IMR-90 (cell line): ENCODE results near the gene WEE2. TPM values are rescaled to one million over a fixed set of nuclear protein-coding genes. Genes with fewer than 3 reads are reported as not detected.

ENCODE experiments used
- ATAC-seq: fragments of 200-7000 bp; cut with Tn5 transposase; 2 replicates; pipeline ENCODE4 v1.9.1; 2020; ENCODE audit warnings: low read depth, mild to moderate bottlenecking, moderate library complexity
- BruUV-seq: library from RNA; stranded (reverse); fragments of 400-500 nt; replicated peaks from 2 replicates; lab custom pipeline; 2021; lab: Mats Ljungman, UMichigan
- CTCF ChIA-PET: fragments of 300-600 bp; formaldehyde crosslinking; extraction: SDS; loops from one replicate; lab custom pipeline; 2021; ENCODE audit warnings: antibody characterized with exemption; lab: Yijun Ruan, JAX
- POLR2A ChIA-PET: fragments of 300-600 bp; sonication (Branson Sonifier 250); formaldehyde crosslinking; loops from one replicate; lab custom pipeline; 2022; ENCODE audit warnings: antibody characterized with exemption; ENCODE audit not compliant: unreplicated experiment; lab: Charles Lee
- DNase-seq: peaks from one replicate; pipeline ENCODE4 v3.0.0; 2013
- H2AFZ ChIP-seq: replicated peaks from 2 replicates; pipeline ENCODE3; 2013; ENCODE audit warnings: low read length, mild to moderate bottlenecking; ENCODE audit not compliant: poor library complexity
- H2AK5ac ChIP-seq: 2 replicates; pipeline ENCODE4 v1.6.1; 2013; ENCODE audit warnings: low read depth, low read length, inconsistent platforms
- H2AK9ac ChIP-seq: replicated peaks from 2 replicates; pipeline ENCODE3; 2013; ENCODE audit warnings: mild to moderate bottlenecking, low read depth, low read length, moderate library complexity; ENCODE audit not compliant: poor library complexity
- H2BK120ac ChIP-seq: 2 replicates; pipeline ENCODE4 v1.6.1; 2013; ENCODE audit warnings: low read depth, low read length, inconsistent platforms
- H2BK15ac ChIP-seq: 3 replicates; pipeline ENCODE4 v1.6.1; 2013; ENCODE audit warnings: low read depth, low read length, inconsistent platforms
- H2BK20ac ChIP-seq: 2 replicates; pipeline ENCODE4 v1.6.1; 2013; ENCODE audit warnings: low read depth, mild to moderate bottlenecking, inconsistent platforms, low read length, moderate library complexity
- H2BK5ac ChIP-seq: 2 replicates; pipeline ENCODE4 v1.6.1; 2013; ENCODE audit warnings: mild to moderate bottlenecking, low read depth, low read length, inconsistent platforms; ENCODE audit not compliant: poor library complexity, severe bottlenecking
- H3K14ac ChIP-seq: replicated peaks from 2 replicates; pipeline ENCODE4 v1.6.1; 2013; ENCODE audit warnings: low read depth, low read length, inconsistent platforms
- H3K18ac ChIP-seq: 2 replicates; pipeline ENCODE4 v1.6.1; 2013; ENCODE audit warnings: low read depth, low read length, control low read depth
- H3K23ac ChIP-seq: 2 replicates; pipeline ENCODE4 v1.6.1; 2013; ENCODE audit warnings: low read depth, low read length, inconsistent platforms
- H3K27ac ChIP-seq: 2 replicates; pipeline ENCODE4 v1.5.1; 2013; ENCODE audit warnings: mild to moderate bottlenecking, control low read depth, low read length; ENCODE audit not compliant: insufficient read depth
- H3K27me3 ChIP-seq: 2 replicates; pipeline ENCODE4 v1.6.1; 2013; ENCODE audit warnings: low read length; ENCODE audit not compliant: control insufficient read depth, insufficient read depth
- H3K36me3 ChIP-seq: 2 replicates; pipeline ENCODE4 v1.6.1; 2013; ENCODE audit warnings: low read length, mixed read lengths; ENCODE audit not compliant: control insufficient read depth, insufficient read depth
- H3K4ac ChIP-seq: 2 replicates; pipeline ENCODE4 v1.6.1; 2013; ENCODE audit warnings: low read depth, low read length, inconsistent platforms
- H3K4me1 ChIP-seq: 2 replicates; pipeline ENCODE4 v1.6.1; 2013; ENCODE audit warnings: low read length, mixed read lengths; ENCODE audit not compliant: control insufficient read depth, insufficient read depth
- H3K4me2 ChIP-seq: 2 replicates; pipeline ENCODE4 v1.6.1; 2013; ENCODE audit warnings: low read depth, mild to moderate bottlenecking, control low read depth, low read length, moderate library complexity
- H3K4me3 ChIP-seq: 2 replicates; pipeline ENCODE4 v1.5.1; 2013; ENCODE audit warnings: low read depth, mild to moderate bottlenecking, control low read depth, low read length, moderate library complexity; ENCODE audit not compliant: insufficient read depth
- H3K56ac ChIP-seq: 2 replicates; pipeline ENCODE4 v1.6.1; 2013; ENCODE audit warnings: low read length, inconsistent platforms; ENCODE audit not compliant: insufficient read depth; ENCODE audit errors: extremely low read depth
- H3K79me1 ChIP-seq, 2 experiments: 2 replicates each; pipeline ENCODE4 v1.6.1; 2013; ENCODE audit warnings: low read length in 2 of 2, inconsistent platforms in 1 of 2, low read depth in 1 of 2
- H3K9ac ChIP-seq: 2 replicates; pipeline ENCODE4 v1.6.1; 2013; ENCODE audit warnings: low read depth, low read length, control low read depth
- H3K9me1 ChIP-seq: 2 replicates; pipeline ENCODE4 v1.6.1; 2013; ENCODE audit warnings: low read length, inconsistent platforms; ENCODE audit not compliant: insufficient read depth
- H3K9me3 ChIP-seq: 2 replicates; pipeline ENCODE4 v1.6.1; 2013; ENCODE audit warnings: low read length; ENCODE audit not compliant: control insufficient read depth, insufficient read depth
- H4K20me1 ChIP-seq: 2 replicates; pipeline ENCODE4 v1.6.1; 2013; ENCODE audit warnings: low read length, inconsistent platforms; ENCODE audit not compliant: insufficient read depth
- H4K5ac ChIP-seq: 2 replicates; pipeline ENCODE4 v1.6.1; 2013; ENCODE audit warnings: mild to moderate bottlenecking, low read depth, low read length, control low read depth
- H4K8ac ChIP-seq, 2 experiments: 2 replicates each; pipeline ENCODE4 v1.6.1; 2013; ENCODE audit warnings: low read depth in 2 of 2, low read length in 2 of 2, control low read depth in 1 of 2, inconsistent platforms in 1 of 2
- H4K91ac ChIP-seq: 2 replicates; pipeline ENCODE4 v1.6.1; 2013; ENCODE audit warnings: low read depth, low read length, inconsistent platforms; ENCODE audit not compliant: insufficient read depth
- BHLHE40 ChIP-seq: fragments of 150-350 bp; IDR thresholded peaks from 2 replicates; pipeline ENCODE4 v1.6.1; 2016; ENCODE audit warnings: mild to moderate bottlenecking, low read depth, low read length
- CEBPB ChIP-seq: IDR thresholded peaks from 2 replicates; pipeline ENCODE4 v1.6.1; 2012; ENCODE audit warnings: low read depth, low read length, improper control_type of control experiment
- CTCF ChIP-seq: conservative IDR thresholded peaks from 2 replicates; pipeline ENCODE4 v1.5.1; 2012; ENCODE audit warnings: mild to moderate bottlenecking, low read depth, low read length, improper control_type of control experiment
- MAZ ChIP-seq: IDR thresholded peaks from 2 replicates; pipeline ENCODE4 v1.6.1; 2012; ENCODE audit warnings: low read depth, mild to moderate bottlenecking, low read length, improper control_type of control experiment, moderate library complexity, borderline replicate concordance
- MXI1 ChIP-seq: IDR thresholded peaks from 2 replicates; pipeline ENCODE4 v1.6.1; 2012; ENCODE audit warnings: low read depth, mild to moderate bottlenecking, low read length, moderate library complexity, borderline replicate concordance
- NFE2L2 ChIP-seq: fragments of 150-350 bp; IDR thresholded peaks from 2 replicates; pipeline ENCODE4 v1.6.1; 2016; ENCODE audit warnings: low read depth, mild to moderate bottlenecking, low read length
- RCOR1 ChIP-seq: IDR thresholded peaks from 2 replicates; pipeline ENCODE4 v1.6.1; 2012; ENCODE audit warnings: mild to moderate bottlenecking, low read length, improper control_type of control experiment; ENCODE audit not compliant: insufficient replicate concordance
- RFX5 ChIP-seq: IDR thresholded peaks from 2 replicates; pipeline ENCODE4 v1.8.0; 2012; ENCODE audit warnings: low read depth, mild to moderate bottlenecking, low read length, moderate library complexity
- SMC3 ChIP-seq: fragments of 150-350 bp; IDR thresholded peaks from 2 replicates; pipeline ENCODE4 v1.6.1; 2016; ENCODE audit warnings: low read depth, mild to moderate bottlenecking, antibody characterized with exemption, low read length, moderate library complexity
- WGBS, 2 experiments: methylation state at CpG; one replicate each; pipeline versions ENCODE4 v1.1.5 to v1.1.7; 2013; ENCODE audit warnings: missing lambda C conversion rate in 2 of 2; ENCODE audit not compliant: insufficient read length in 1 of 2; ENCODE audit errors: extremely low coverage in 2 of 2; 5-methylcytosine and 5-hydroxymethylcytosine counted together
- dilution Hi-C: fragments of 300-500 bp; cut with HindIII; formaldehyde crosslinking; loops from one replicate; pipeline ENCODE4 v1.14.3; 2018; ENCODE audit warnings: low sequenced_read_pairs; ENCODE audit not compliant: unreplicated experiment
- in situ Hi-C: fragments of 300-500 bp; cut with MboI; formaldehyde crosslinking; loops from 3 replicates; pipeline ENCODE4 v1.14.3; 2019; ENCODE audit warnings: low sequenced_read_pairs, inconsistent platforms, mixed read lengths
- intact Hi-C: fragments of 100-400 bp; cut with micrococcal nuclease; formaldehyde crosslinking; loops from 2 replicates; pipeline ENCODE4 v1.10.0; 2022
- polyA plus RNA-seq, 3 experiments: library from polyadenylated mRNA; depleted of rRNA; stranded (reverse); fragments of >200 nt; gene quantifications; 2 replicates each; pipeline ENCODE4 v1.2.3, GENCODE V29; 2012; ENCODE audit warnings: low replicate concordance in 1 of 3
- total RNA-seq: library from RNA; depleted of rRNA; stranded (reverse); fragments of >200 nt; gene quantifications from 2 replicates; pipeline ENCODE4 v1.2.3, GENCODE V29; 2012

WEE2 gene
- total and polyA plus RNA-seq, 2 of the 4 experiments (the other 2 are of a cell fraction) = not detected

GRCh38 chr7:141666071-141666470, 42.1 kb upstream of the WEE2 start:
- H3K36me3 ChIP-seq = peaks cover 13% of the 10 kb centered on the region
- no peak overlapping the region for H3K18ac ChIP-seq
- TF ChIP-seq RCOR1 (no peak), SMC3 (no peak), NFE2L2 (no peak), MXI1 (no peak), MAZ (no peak), CTCF (no peak), BHLHE40 (no peak), RFX5 (no peak), CEBPB (no peak)
- dilution Hi-C loops (no loop called here), in situ Hi-C loops (no loop called here), intact Hi-C loops (no loop called here)
- WGBS, 2 experiments = no CpG with 5 or more reads among the region's 4 CpGs
- no peak overlapping the region for H4K8ac ChIP-seq
- H4K91ac ChIP-seq = no peak overlapping the region
- H2BK120ac ChIP-seq = no peak overlapping the region
- H3K79me1 ChIP-seq = no peaks in the 10 kb centered on the region
- no peak overlapping the region for H4K5ac ChIP-seq
- DNase-seq (no peak), ATAC-seq (no peak)
- no peak overlapping the region for H3K27ac ChIP-seq
- no peak overlapping the region for H3K23ac ChIP-seq
- no peaks in the 10 kb centered on the region for H3K27me3 ChIP-seq
- no peak overlapping the region for H2AK9ac ChIP-seq
- H2AFZ ChIP-seq = no peak overlapping the region
- ChIA-PET CTCF (no interaction called here), POLR2A (no interaction called here)
- no peaks in the 10 kb centered on the region for H3K4me1 ChIP-seq
- no peak overlapping the region for H2AK5ac ChIP-seq
- no peak overlapping the region for H3K4ac ChIP-seq
- H2BK15ac ChIP-seq = no peak overlapping the region
- no peaks in the 10 kb centered on the region for H4K20me1 ChIP-seq
- no peaks in the 10 kb centered on the region for H3K9me1 ChIP-seq
- H2BK5ac ChIP-seq = no peak overlapping the region
- H3K4me2 ChIP-seq = no peak overlapping the region
- H3K9me3 ChIP-seq = no peaks in the 10 kb centered on the region
- BruUV-seq = no TSS peak
- H2BK20ac ChIP-seq = no peak overlapping the region
- H3K4me3 ChIP-seq = no peak overlapping the region
- no peak overlapping the region for H3K14ac ChIP-seq
- H3K56ac ChIP-seq = no peak overlapping the region
- H3K9ac ChIP-seq = no peak overlapping the region
